ENCODE results near the gene AK8. TPM values are rescaled to one million over a fixed set of nuclear protein-coding genes. Genes with fewer than 3 reads are reported as not detected.

AK8 gene
- total RNA-seq: 1 to 10 TPM in 5 of 7 donors, under 1 TPM in 2; 0.36 to 9.8 (median 1.6) TPM
- 1 to 10 TPM in 1 of 2 donors, under 1 TPM in 1; 0.64 to 2.7 TPM for polyA plus RNA-seq
- long read RNA-seq, donor 1, partial matches to known transcripts: 0 of 5 reads
- long read RNA-seq, donor 1, other reads (novel, unspliced or antisense): 5 of 5 reads
- long read RNA-seq, donor 2, partial matches to known transcripts: 40 of 46 reads
- long read RNA-seq, donor 2, other reads (novel, unspliced or antisense): 6 of 46 reads
- long read RNA-seq, donor 3, partial matches to known transcripts: 0 of 5 reads
- long read RNA-seq, donor 3, other reads (novel, unspliced or antisense): 4 of 5 reads

GRCh38 chr9:132877824-132878694 is at the start of gene AK8:
TSS of gene AK8 (minus strand) at chr9:132878284. CDS start at chr9:132878255, 29 bp downstream.
- TF ChIP-seq POLR2A (IDR thresholded peaks at IDR 0.05) (peak; percentile 46), CTCF (IDR thresholded peaks at IDR 0.05) (no peak), EP300 (IDR thresholded peaks at IDR 0.05) (no peak)
- Histone ChIP-seq H3K4me1 (ENCODE audit: insufficient read depth) (peaks cover 4% of the 10 kb centered on the region), H3K27ac (peak within 1 kb of the TSS; percentile 27 to 36), H3K4me3 (peak within 1 kb of the TSS; percentile 78), H3K9me3 (no peaks in the 10 kb centered on the region), H3K27me3 (no peaks in the 10 kb centered on the region), H3K36me3 (no peaks in the 10 kb centered on the region)
- peak; percentile 67 to 89 (median 78) for DNase-seq
- intact Hi-C loops (cut with DNase I): no loop called here
- WGBS, 3 donors: 0 to 2% (median 1%) methylated on average over 53 to 89 of the region's 89 CpGs

- DNase-seq: no peak
- Histone ChIP-seq H3K4me1 (ENCODE audit: insufficient read depth) (no peaks in the 10 kb centered on the region), H3K27me3 (no peaks in the 10 kb centered on the region), H3K36me3 (no peaks in the 10 kb centered on the region), H3K27ac (no peak overlapping the region), H3K9me3 (no peaks in the 10 kb centered on the region), H3K4me3 (no peak overlapping the region)
- intact Hi-C loops (cut with DNase I): no loop called here
- TF ChIP-seq POLR2A (IDR thresholded peaks at IDR 0.05) (no peak), EP300 (IDR thresholded peaks at IDR 0.05) (no peak), CTCF (IDR thresholded peaks at IDR 0.05) (no peak)
- 88 to 97% (median 91%) methylated on average over 7 of the region's 7 CpGs for WGBS, 3 donors
These were observed 49.6 kb upstream of the AK8 start for GRCh38 chr9:132927704-132928103.

GRCh38 chr9:132923346-132923902 is 45.3 kb upstream of the AK8 start:
- 86 to 91% (median 88%) methylated on average over 9 of the region's 9 CpGs for WGBS, 3 donors
- H3K27ac ChIP-seq: no peak overlapping the region
- H3K4me3 ChIP-seq: no peak overlapping the region
- TF ChIP-seq CTCF (IDR thresholded peaks at IDR 0.05) (no peak), EP300 (IDR thresholded peaks at IDR 0.05) (no peak), POLR2A (IDR thresholded peaks at IDR 0.05) (no peak)
- H3K36me3 ChIP-seq: no peaks in the 10 kb centered on the region
- H3K27me3 ChIP-seq: no peaks in the 10 kb centered on the region
- H3K9me3 ChIP-seq: no peaks in the 10 kb centered on the region
- no peaks in the 10 kb centered on the region for H3K4me1 ChIP-seq (ENCODE audit: insufficient read depth)
- intact Hi-C loops (cut with DNase I): no loop called here
- no peak for DNase-seq

- TF ChIP-seq EP300 (IDR thresholded peaks at IDR 0.05) (no peak), CTCF (IDR thresholded peaks at IDR 0.05) (no peak), POLR2A (IDR thresholded peaks at IDR 0.05) (no peak)
- no peak for DNase-seq
- no peak overlapping the region for H3K27ac ChIP-seq
- H3K36me3 ChIP-seq: no peaks in the 10 kb centered on the region
- no peaks in the 10 kb centered on the region for H3K9me3 ChIP-seq
- H3K27me3 ChIP-seq: no peaks in the 10 kb centered on the region
- WGBS, 3 donors: 92 to 94% (median 94%) methylated on average over 7 of the region's 7 CpGs
- no peak overlapping the region for H3K4me3 ChIP-seq
- H3K4me1 ChIP-seq (ENCODE audit: insufficient read depth): no peaks in the 10 kb centered on the region
- intact Hi-C loops (cut with DNase I): no loop called here
These were observed 41.7 kb upstream of the AK8 start for GRCh38 chr9:132919614-132920268.

Measured in ovary (tissue), 10 donors.